ENCODE data around the gene ARHGAP44. TPM values are rescaled to one million over a fixed set of nuclear protein-coding genes. Genes with fewer than 3 reads are reported as not detected.

Gene ARHGAP44
- total and polyA plus RNA-seq, 12 donors = 4.0 to 10.6 (median 8.4) TPM

DNA sequence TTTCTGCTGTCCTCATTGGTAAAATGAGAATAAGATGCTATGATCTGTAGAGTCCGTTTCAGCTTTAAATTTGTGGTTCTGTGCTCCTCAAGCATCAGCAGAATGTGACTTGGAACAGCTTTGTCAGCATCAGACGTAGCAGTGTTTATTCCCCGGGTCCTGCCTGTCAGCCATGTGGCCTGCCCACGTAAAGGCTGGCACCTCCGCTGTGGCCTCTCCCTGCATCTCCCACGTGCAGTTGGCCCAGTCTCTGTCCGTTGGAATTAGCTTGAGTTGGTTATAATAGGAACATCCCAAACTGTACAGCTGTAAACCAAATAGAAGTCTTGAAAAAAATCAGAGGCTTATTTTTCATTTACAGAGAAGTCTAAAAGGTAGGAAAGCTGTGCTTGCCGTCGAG is 61.7 kb downstream of the ARHGAP44 start:
- intact Hi-C loops (cut with DNase I) = loop anchor here in 1 of 10 donors (10.0 kb wide), 1 partner anchor 224 kb away; no protein-coding TSS in a partner anchor
- H3K27me3 ChIP-seq = no peaks in the 10 kb centered on the region
- no peak overlapping the region for H3K27ac ChIP-seq
- H3K36me3 ChIP-seq = no peaks in the 10 kb centered on the region
- no peak for DNase-seq
- no peaks in the 10 kb centered on the region for H3K9me3 ChIP-seq
- TF ChIP-seq, protein P1, sequence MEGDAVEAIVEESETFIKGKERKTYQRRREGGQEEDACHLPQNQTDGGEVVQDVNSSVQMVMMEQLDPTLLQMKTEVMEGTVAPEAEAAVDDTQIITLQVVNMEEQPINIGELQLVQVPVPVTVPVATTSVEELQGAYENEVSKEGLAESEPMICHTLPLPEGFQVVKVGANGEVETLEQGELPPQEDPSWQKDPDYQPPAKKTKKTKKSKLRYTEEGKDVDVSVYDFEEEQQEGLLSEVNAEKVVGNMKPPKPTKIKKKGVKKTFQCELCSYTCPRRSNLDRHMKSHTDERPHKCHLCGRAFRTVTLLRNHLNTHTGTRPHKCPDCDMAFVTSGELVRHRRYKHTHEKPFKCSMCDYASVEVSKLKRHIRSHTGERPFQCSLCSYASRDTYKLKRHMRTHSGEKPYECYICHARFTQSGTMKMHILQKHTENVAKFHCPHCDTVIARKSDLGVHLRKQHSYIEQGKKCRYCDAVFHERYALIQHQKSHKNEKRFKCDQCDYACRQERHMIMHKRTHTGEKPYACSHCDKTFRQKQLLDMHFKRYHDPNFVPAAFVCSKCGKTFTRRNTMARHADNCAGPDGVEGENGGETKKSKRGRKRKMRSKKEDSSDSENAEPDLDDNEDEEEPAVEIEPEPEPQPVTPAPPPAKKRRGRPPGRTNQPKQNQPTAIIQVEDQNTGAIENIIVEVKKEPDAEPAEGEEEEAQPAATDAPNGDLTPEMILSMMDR (IDR thresholded peaks at IDR 0.05) = no peak
- 86 to 89% methylated on average over 9 of the region's 9 CpGs for WGBS, 2 donors
- no peak overlapping the region for H3K4me3 ChIP-seq
- H3K4me1 ChIP-seq = no peaks in the 10 kb centered on the region
- no peak for ATAC-seq

DNA sequence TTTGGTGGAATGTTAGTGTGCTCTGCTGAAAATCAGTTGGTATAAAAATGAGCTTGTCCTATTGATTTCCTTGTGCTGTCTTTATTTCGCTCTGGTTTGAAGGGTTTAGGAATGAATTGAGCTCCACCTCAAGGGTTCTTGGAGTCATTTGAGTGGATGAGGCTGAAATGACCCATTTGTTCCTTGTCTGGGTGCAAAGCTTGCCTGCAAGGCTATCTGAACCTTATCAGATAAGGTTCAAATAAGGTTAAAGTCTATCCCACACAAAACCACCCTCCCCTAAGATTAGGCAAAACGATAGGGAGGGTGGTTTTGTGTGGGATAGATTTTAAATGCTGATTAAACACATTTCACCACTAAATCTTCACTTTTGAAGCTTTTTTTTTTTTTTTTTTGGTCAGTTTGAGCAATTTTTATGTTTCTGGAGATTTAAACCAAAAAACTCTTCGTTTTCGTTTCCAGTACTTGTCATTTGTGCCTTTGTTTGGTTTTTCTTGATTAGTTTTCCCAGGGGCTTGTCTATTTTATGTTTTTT is 62.7 kb downstream of the ARHGAP44 start:
- intact Hi-C loops (cut with DNase I) = loop anchor here in 1 of 10 donors (10.0 kb wide), 1 partner anchor 223 kb away; no protein-coding TSS in a partner anchor
- WGBS, 2 donors = 67 to 86% methylated on average over 4 of the region's 4 CpGs
- ATAC-seq (no peak), DNase-seq (no peak)
- H3K27me3 ChIP-seq = no peaks in the 10 kb centered on the region
- TF ChIP-seq, protein P1 (IDR thresholded peaks at IDR 0.05) = no peak
- H3K9me3 ChIP-seq = peaks cover 0 to 2% (median 0%) of the 10 kb centered on the region in 11 donors
- H3K27ac ChIP-seq = no peak overlapping the region
- peaks cover 0 to 3% (median 0%) of the 10 kb centered on the region in 9 donors for H3K4me1 ChIP-seq
- H3K36me3 ChIP-seq = no peaks in the 10 kb centered on the region
- H3K4me3 ChIP-seq = no peak overlapping the region

DNA sequence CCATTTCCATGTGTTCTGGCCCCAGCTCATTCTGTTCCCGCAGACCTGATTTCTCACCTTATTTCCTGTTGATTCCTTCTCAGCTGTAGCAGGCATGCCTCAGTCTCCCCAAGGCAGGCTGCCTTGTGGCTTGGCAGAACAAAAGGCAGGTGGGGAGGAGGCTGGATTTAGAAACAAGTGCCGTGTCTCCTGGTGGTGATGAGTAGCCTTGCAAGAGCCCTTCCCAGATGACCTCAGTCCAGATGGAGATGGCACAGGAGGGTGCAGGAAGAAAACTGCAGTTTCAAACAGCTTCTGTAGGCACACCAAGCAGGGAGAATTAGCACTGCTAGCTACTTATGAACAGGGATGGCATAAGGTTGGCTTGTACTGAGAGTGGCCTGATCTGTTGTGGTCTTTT is 64.6 kb downstream of the ARHGAP44 start:
- ATAC-seq (no peak), DNase-seq (no peak)
- TF ChIP-seq, protein P1 (IDR thresholded peaks at IDR 0.05) = no peak
- no peaks in the 10 kb centered on the region for H3K36me3 ChIP-seq
- H3K4me3 ChIP-seq = no peak overlapping the region
- intact Hi-C loops (cut with DNase I) = loop anchor here in 1 of 10 donors (10.0 kb wide), 1 partner anchor 221 kb away; no protein-coding TSS in a partner anchor
- WGBS, 2 donors = 78 to 81% methylated on average over 2 of the region's 2 CpGs
- H3K4me1 ChIP-seq = peaks cover 0 to 3% (median 0%) of the 10 kb centered on the region in 9 donors
- peaks cover 0 to 7% (median 0%) of the 10 kb centered on the region in 11 donors for H3K9me3 ChIP-seq
- no peaks in the 10 kb centered on the region for H3K27me3 ChIP-seq
- H3K27ac ChIP-seq = no peak overlapping the region

DNA sequence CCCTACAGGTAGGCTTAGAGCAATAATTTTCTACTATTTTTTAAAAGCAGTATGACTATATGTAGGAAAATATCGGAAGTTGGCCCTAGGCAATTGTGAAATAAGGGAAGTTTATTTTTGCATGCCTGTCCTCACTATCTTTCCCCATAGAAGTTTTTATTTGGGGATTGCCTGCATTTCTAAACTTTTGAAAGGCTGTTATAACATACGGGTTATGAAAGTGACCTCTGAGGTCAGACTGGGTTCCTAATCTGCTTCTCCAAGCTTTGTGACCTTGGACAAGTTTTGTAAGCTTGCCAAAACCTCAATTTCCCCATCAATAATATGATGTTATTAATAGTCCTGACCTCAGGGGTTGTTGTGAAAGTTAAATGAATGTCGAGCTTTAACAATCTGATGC is 67.1 kb downstream of the ARHGAP44 start:
- TF ChIP-seq, protein P1 (IDR thresholded peaks at IDR 0.05) = no peak
- no peak for DNase-seq
- H3K36me3 ChIP-seq = no peaks in the 10 kb centered on the region
- 46 to 49% methylated on average over 3 of the region's 3 CpGs for WGBS, 2 donors
- no peak for ATAC-seq
- no peak overlapping the region for H3K4me3 ChIP-seq
- peaks cover 0 to 3% (median 0%) of the 10 kb centered on the region in 9 donors for H3K4me1 ChIP-seq
- H3K9me3 ChIP-seq = peaks cover 0 to 7% (median 0%) of the 10 kb centered on the region in 11 donors
- H3K27ac ChIP-seq = no peak overlapping the region
- H3K27me3 ChIP-seq = no peaks in the 10 kb centered on the region
- intact Hi-C loops (cut with DNase I) = loop anchor here in 1 of 10 donors (10.0 kb wide), 1 partner anchor 218 kb away; no protein-coding TSS in a partner anchor

Data from heart right ventricle (tissue), 16 donors.